Measurements from ENCODE around the gene DDX20.
A peak's percentile ranks its signal among the peaks of the same experiment; 100 is the strongest.

The DDX20 gene

GRCh38 chr1:111732718-111733117 is 23.0 kb upstream of the DDX20 start:
- DNase-seq = no peak
- Histone ChIP-seq H3K4me1 (ENCODE audit: control insufficient read depth, insufficient read depth, low read length, poor library complexity, severe bottlenecking) (peaks cover 2% of the 10 kb centered on the region), H3K27ac (ENCODE audit: insufficient read depth, low read length, poor library complexity, severe bottlenecking) (no peak overlapping the region), H3K4me3 (ENCODE audit: insufficient read depth, low read depth, low read length, poor library complexity, severe bottlenecking) (no peak overlapping the region), H3K9me3 (ENCODE audit: control insufficient read depth, low read length) (no peaks in the 10 kb centered on the region), H3K27me3 (replicated peaks; ENCODE audit: control insufficient read depth, insufficient read depth, low read length, poor library complexity, severe bottlenecking) (no peaks in the 10 kb centered on the region), H3K36me3 (ENCODE audit: control insufficient read depth, insufficient read depth, low read length) (no peaks in the 10 kb centered on the region)

GRCh38 chr1:111733183-111733991 is 22.3 kb upstream of the DDX20 start:
- no peak overlapping the region for H3K4me3 ChIP-seq (ENCODE audit: insufficient read depth, low read depth, low read length, poor library complexity, severe bottlenecking)
- no peaks in the 10 kb centered on the region for H3K9me3 ChIP-seq (ENCODE audit: control insufficient read depth, low read length)
- peaks cover 8% of the 10 kb centered on the region for H3K4me1 ChIP-seq (ENCODE audit: control insufficient read depth, insufficient read depth, low read length, poor library complexity, severe bottlenecking)
- H3K27me3 ChIP-seq (replicated peaks; ENCODE audit: control insufficient read depth, insufficient read depth, low read length, poor library complexity, severe bottlenecking) = no peaks in the 10 kb centered on the region
- no peaks in the 10 kb centered on the region for H3K36me3 ChIP-seq (ENCODE audit: control insufficient read depth, insufficient read depth, low read length)
- H3K27ac ChIP-seq (ENCODE audit: insufficient read depth, low read length, poor library complexity, severe bottlenecking) = no peak overlapping the region
- no peak for DNase-seq

DNA sequence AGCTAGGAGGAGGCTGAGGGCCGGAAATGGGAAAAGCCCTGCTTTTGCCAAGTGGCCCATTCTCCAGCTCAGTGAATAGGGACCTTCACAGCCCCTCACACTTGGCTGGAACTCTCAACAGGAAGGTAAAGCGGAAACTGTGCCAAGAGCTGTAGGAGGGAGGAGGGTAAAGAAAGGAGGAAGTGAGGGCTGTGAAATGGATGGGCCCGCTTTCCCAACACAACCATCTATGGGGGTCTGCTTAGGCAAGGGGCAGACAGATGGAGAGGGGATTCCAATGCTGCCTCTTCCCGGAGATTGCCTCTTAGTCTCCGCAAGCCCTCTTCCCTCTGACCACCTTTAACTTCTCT is 21.7 kb upstream of the DDX20 start:
- Histone ChIP-seq H3K27me3 (replicated peaks; ENCODE audit: control insufficient read depth, insufficient read depth, low read length, poor library complexity, severe bottlenecking) (no peaks in the 10 kb centered on the region), H3K4me3 (ENCODE audit: insufficient read depth, low read depth, low read length, poor library complexity, severe bottlenecking) (no peak overlapping the region), H3K27ac (ENCODE audit: insufficient read depth, low read length, poor library complexity, severe bottlenecking) (no peak overlapping the region), H3K36me3 (ENCODE audit: control insufficient read depth, insufficient read depth, low read length) (no peaks in the 10 kb centered on the region), H3K4me1 (ENCODE audit: control insufficient read depth, insufficient read depth, low read length, poor library complexity, severe bottlenecking) (peaks cover 8% of the 10 kb centered on the region), H3K9me3 (ENCODE audit: control insufficient read depth, low read length) (no peaks in the 10 kb centered on the region)
- no peak for DNase-seq

- DNase-seq = no peak
- H3K4me1 ChIP-seq (ENCODE audit: control insufficient read depth, insufficient read depth, low read length, poor library complexity, severe bottlenecking) = peaks cover 8% of the 10 kb centered on the region
- H3K36me3 ChIP-seq (ENCODE audit: control insufficient read depth, insufficient read depth, low read length) = no peaks in the 10 kb centered on the region
- no peaks in the 10 kb centered on the region for H3K9me3 ChIP-seq (ENCODE audit: control insufficient read depth, low read length)
- H3K27ac ChIP-seq (ENCODE audit: insufficient read depth, low read length, poor library complexity, severe bottlenecking) = no peak overlapping the region
- no peak overlapping the region for H3K4me3 ChIP-seq (ENCODE audit: insufficient read depth, low read depth, low read length, poor library complexity, severe bottlenecking)
- H3K27me3 ChIP-seq (replicated peaks; ENCODE audit: control insufficient read depth, insufficient read depth, low read length, poor library complexity, severe bottlenecking) = no peaks in the 10 kb centered on the region
These were observed 21.3 kb upstream of the DDX20 start for GRCh38 chr1:111734426-111734825.

DNA sequence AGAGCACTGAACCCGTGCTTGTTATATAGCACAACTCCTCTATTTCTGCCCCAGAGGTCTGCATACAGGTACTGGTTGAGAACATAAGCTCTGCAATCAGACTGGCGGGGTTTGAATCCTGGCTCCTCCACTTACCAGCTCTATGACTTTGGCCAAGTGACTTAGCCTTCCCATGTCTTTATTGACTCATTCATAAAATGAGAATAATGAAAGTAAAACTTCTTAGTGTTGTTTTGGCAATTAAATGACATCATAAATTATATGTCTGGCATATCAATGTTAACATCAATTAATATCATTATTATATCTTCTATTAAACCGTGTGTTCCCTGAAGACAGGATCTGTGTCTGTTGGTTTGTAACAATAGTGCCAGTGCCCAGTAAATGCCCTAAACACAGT is 20.8 kb upstream of the DDX20 start:
- no peak for DNase-seq
- Histone ChIP-seq H3K27ac (ENCODE audit: insufficient read depth, low read length, poor library complexity, severe bottlenecking) (no peak overlapping the region), H3K4me1 (ENCODE audit: control insufficient read depth, insufficient read depth, low read length, poor library complexity, severe bottlenecking) (peaks cover 8% of the 10 kb centered on the region), H3K27me3 (replicated peaks; ENCODE audit: control insufficient read depth, insufficient read depth, low read length, poor library complexity, severe bottlenecking) (no peaks in the 10 kb centered on the region), H3K36me3 (ENCODE audit: control insufficient read depth, insufficient read depth, low read length) (no peaks in the 10 kb centered on the region), H3K4me3 (ENCODE audit: insufficient read depth, low read depth, low read length, poor library complexity, severe bottlenecking) (no peak overlapping the region), H3K9me3 (ENCODE audit: control insufficient read depth, low read length) (no peaks in the 10 kb centered on the region)

- Histone ChIP-seq H3K4me3 (ENCODE audit: insufficient read depth, low read depth, low read length, poor library complexity, severe bottlenecking) (no peak overlapping the region), H3K27ac (ENCODE audit: insufficient read depth, low read length, poor library complexity, severe bottlenecking) (no peak overlapping the region), H3K27me3 (replicated peaks; ENCODE audit: control insufficient read depth, insufficient read depth, low read length, poor library complexity, severe bottlenecking) (no peaks in the 10 kb centered on the region), H3K9me3 (ENCODE audit: control insufficient read depth, low read length) (no peaks in the 10 kb centered on the region), H3K36me3 (ENCODE audit: control insufficient read depth, insufficient read depth, low read length) (no peaks in the 10 kb centered on the region), H3K4me1 (ENCODE audit: control insufficient read depth, insufficient read depth, low read length, poor library complexity, severe bottlenecking) (peaks cover 12% of the 10 kb centered on the region)
- DNase-seq = no peak
These were observed 20.4 kb upstream of the DDX20 start for GRCh38 chr1:111735321-111735720.

GRCh38 chr1:111735858-111736544 is 19.7 kb upstream of the DDX20 start:
- H3K4me3 ChIP-seq (ENCODE audit: insufficient read depth, low read depth, low read length, poor library complexity, severe bottlenecking) = no peak overlapping the region
- no peaks in the 10 kb centered on the region for H3K27me3 ChIP-seq (replicated peaks; ENCODE audit: control insufficient read depth, insufficient read depth, low read length, poor library complexity, severe bottlenecking)
- H3K27ac ChIP-seq (ENCODE audit: insufficient read depth, low read length, poor library complexity, severe bottlenecking) = no peak overlapping the region
- peaks cover 13% of the 10 kb centered on the region for H3K4me1 ChIP-seq (ENCODE audit: control insufficient read depth, insufficient read depth, low read length, poor library complexity, severe bottlenecking)
- H3K36me3 ChIP-seq (ENCODE audit: control insufficient read depth, insufficient read depth, low read length) = no peaks in the 10 kb centered on the region
- DNase-seq = no peak
- H3K9me3 ChIP-seq (ENCODE audit: control insufficient read depth, low read length) = no peaks in the 10 kb centered on the region

GRCh38 chr1:111736548-111737215 is 19.0 kb upstream of the DDX20 start:
- H3K36me3 ChIP-seq (ENCODE audit: control insufficient read depth, insufficient read depth, low read length) = no peaks in the 10 kb centered on the region
- peaks cover 13% of the 10 kb centered on the region for H3K4me1 ChIP-seq (ENCODE audit: control insufficient read depth, insufficient read depth, low read length, poor library complexity, severe bottlenecking)
- no peaks in the 10 kb centered on the region for H3K27me3 ChIP-seq (replicated peaks; ENCODE audit: control insufficient read depth, insufficient read depth, low read length, poor library complexity, severe bottlenecking)
- no peak overlapping the region for H3K27ac ChIP-seq (ENCODE audit: insufficient read depth, low read length, poor library complexity, severe bottlenecking)
- DNase-seq = no peak
- no peak overlapping the region for H3K4me3 ChIP-seq (ENCODE audit: insufficient read depth, low read depth, low read length, poor library complexity, severe bottlenecking)
- H3K9me3 ChIP-seq (ENCODE audit: control insufficient read depth, low read length) = no peaks in the 10 kb centered on the region

DNA sequence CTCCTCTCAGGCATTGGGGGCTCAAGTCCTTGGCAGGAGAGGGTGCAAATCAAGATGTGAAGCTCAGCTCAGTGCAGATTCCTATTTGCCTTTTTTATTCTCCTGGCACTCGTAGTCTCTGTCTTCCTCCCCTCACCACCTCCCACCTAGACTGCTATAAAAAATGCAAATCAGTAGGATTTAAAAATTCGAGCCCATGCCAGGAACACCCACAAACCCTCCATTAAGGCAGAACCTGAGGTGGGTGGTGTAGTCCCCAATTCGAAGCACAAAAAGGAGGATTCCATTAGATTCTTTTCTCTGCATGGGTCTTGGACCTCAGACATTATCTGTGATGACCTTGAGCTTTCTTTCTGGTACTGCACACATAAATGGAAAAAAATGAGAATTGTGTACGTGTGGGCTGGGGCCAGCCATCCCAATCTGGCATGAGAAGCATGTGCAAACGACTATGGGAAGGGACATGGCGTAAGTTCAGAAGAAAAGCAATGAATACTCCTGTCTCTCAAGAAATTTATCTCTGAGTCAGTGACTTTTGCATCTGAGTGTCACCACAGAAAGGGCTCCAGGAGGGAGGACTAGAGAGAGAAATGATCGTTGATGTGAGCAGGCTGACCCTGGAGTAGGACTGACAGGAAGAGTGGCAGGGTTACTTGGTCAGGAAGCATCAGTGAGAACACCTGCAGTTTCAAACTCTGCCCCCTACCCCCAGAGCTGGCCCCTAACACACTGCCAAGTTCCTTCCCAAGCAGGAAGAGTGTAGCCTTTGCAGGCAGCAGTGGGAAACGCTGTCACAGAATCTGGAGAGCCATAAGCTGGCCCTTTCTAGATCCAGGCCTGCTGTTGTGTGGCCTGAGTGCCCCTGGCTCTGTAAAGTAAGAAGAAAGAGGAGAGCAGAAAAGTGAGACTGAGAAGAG is 18.2 kb upstream of the DDX20 start:
- H3K27ac ChIP-seq (ENCODE audit: insufficient read depth, low read length, poor library complexity, severe bottlenecking) = no peak overlapping the region
- no peaks in the 10 kb centered on the region for H3K27me3 ChIP-seq (replicated peaks; ENCODE audit: control insufficient read depth, insufficient read depth, low read length, poor library complexity, severe bottlenecking)
- DNase-seq = no peak
- H3K9me3 ChIP-seq (ENCODE audit: control insufficient read depth, low read length) = no peaks in the 10 kb centered on the region
- no peaks in the 10 kb centered on the region for H3K36me3 ChIP-seq (ENCODE audit: control insufficient read depth, insufficient read depth, low read length)
- peak overlapping the region; percentile 88 for H3K4me3 ChIP-seq (ENCODE audit: insufficient read depth, low read depth, low read length, poor library complexity, severe bottlenecking)
- H3K4me1 ChIP-seq (ENCODE audit: control insufficient read depth, insufficient read depth, low read length, poor library complexity, severe bottlenecking) = peaks cover 13% of the 10 kb centered on the region

Measured in effector memory CD4-positive, alpha-beta T cell (primary cell).